HG03571 (cell line): ENCODE measurements around the gene XRCC5.
"Not testable (repeated sequence)": the region's sequence is repeated elsewhere in the genome, so short reads cannot be mapped to it uniquely, and the experiment has no call there.

Experiments used
- ATAC-seq: cut with Tn5 transposase; IDR thresholded peaks from one replicate; pipeline ENCODE4 v1.9.1; 2021; ENCODE audit not compliant: unreplicated experiment

The XRCC5 gene

DNA sequence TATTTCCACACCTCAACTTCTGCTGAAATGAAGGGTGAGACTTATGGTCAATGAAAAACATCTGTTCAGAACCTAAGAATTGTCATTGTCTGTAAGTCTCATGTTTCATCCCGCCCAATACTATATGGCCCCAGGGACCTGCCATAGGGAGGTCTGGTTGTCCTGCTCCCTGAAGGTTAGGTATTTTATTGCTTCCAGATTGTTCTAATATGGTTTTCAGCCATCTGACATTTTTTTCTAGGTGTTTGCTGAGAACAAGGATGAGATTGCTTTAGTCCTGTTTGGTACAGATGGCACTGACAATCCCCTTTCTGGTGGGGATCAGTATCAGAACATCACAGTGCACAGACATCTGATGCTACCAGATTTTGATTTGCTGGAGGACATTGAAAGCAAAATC, 7.3 kb downstream of the XRCC5 start:
- no peak for ATAC-seq

DNA sequence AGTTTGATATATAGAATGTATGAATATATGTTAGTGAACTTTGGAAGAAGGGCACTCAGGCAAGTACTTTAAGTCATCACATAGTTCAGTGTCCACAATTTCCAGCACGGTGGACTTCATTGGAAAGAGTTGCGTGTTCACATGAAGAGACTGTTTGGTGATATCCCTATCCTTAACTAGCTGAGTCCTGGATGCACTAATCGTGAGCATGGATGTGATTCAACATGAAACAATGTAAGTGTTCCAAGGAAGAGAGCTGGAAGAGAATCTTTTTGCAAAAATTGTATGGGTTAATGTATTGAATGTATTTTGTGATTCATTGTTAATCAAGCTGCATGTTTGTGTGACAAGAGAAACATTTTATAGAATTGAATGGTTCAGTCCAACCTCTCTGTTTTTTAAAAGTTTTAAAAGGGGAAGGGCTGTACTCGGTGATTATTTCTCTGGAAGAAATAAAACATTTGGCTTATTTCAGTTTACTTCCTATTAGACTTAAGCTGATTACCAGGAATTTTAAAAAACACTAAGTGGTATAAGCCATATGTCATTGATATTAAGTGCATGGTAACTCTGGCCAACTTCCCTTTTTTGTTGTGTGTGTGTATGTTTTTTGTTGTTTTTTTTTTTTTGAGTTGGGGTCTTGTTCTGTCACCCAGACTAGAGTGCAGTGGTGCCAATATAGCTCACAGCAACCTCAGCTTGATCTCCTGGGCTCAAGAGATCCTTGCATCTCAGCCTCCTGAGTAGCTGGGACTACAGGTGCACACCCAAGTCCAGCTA, 8.6 kb downstream of the XRCC5 start:
- ATAC-seq = no peak

DNA sequence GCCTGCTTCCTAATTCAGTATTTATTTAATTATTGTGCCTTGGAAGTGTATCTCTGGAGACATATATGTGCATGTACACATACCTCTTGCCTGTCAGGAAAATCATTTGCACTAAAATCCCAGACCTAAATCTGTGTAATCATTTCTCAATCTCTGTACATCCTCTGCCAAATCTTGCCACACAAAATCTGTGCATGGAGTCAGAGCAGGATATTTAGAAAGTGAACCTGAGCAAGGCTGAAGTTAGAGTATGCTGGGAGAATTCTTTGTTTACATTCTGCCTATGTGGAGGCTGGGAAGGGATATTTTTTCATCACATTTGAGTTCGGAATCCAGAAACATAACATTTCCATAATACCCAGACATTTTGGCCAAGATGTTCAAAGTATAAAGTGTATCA, 9.3 kb downstream of the XRCC5 start:
- ATAC-seq = no peak

DNA sequence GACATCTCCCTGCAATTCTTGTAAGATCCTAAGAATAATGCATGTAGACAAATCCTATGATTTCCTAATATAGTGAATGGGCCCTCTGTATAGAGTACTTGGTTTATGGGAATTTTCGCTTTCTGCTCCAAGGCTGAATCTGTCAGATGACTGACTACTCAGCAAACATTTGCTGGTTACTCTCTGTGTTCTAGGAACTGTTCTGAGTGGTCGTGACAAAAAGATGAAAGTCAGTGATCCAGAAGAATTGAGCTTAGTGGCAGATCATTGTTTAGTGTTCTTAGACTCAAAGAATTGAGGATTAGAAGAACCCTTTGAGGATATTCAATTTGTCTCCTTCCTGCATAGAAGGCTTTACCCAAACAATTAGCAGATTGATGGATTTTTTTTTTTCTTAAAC, 10.0 kb downstream of the XRCC5 start:
- ATAC-seq = no peak

DNA sequence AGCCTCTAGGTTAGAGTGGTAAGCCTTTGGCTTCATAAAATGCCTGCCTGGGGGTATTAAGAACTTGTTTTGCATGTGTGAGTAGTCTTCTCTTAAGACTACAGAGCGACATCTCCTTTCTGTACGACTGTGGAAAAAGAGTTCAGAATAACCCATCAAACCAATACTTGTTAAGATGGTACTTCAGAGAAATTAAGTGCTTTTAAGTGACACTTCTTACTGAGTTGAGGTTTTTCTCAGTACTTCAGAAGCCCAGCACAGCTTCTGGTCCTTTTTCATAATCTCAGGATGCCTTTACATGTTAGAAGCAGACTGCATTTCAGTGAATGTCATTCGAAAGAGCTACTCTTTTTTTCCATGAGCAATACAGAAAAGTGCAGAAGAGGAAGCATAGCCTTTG, 10.8 kb downstream of the XRCC5 start:
- ATAC-seq = no peak

DNA sequence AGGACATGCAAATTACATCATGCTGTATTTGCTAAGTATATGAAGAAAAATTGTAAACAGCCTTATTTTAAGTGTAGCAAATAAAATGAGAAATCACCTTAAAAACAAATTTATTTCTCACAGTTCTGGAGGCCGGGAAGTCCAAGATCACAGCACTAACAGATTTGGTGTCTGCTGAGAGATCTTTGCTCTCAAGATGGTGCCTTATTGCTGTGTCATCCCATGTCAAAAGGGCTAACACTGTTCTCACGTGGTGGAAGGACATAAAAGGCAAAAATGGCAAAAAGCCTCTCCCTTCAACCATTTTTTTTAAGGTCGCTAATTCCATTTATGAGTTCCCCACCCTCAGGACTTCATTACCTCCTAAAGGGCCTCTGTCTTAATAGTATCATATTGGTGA, 12.1 kb downstream of the XRCC5 start:
- ATAC-seq = no peak

DNA sequence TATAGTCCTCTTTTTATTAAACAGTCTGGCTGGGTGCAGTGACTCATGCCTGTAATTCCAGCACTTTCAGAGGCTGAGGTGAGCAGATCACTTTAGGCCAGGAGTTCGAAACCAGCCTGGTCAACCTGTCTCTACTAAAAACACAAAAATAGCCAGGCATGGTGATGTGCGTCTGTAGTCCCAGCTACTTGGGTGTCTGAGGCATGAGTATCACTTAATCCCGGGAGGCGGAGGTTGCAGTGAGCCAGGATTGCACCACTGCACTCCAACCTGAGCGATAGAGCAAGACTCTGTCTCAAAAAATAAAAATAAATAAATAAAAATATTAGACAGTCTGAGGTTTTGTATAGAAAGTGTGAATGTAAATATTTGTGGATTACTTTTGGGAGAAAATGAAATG, 17.8 kb downstream of the XRCC5 start:
- ATAC-seq = no peak

DNA sequence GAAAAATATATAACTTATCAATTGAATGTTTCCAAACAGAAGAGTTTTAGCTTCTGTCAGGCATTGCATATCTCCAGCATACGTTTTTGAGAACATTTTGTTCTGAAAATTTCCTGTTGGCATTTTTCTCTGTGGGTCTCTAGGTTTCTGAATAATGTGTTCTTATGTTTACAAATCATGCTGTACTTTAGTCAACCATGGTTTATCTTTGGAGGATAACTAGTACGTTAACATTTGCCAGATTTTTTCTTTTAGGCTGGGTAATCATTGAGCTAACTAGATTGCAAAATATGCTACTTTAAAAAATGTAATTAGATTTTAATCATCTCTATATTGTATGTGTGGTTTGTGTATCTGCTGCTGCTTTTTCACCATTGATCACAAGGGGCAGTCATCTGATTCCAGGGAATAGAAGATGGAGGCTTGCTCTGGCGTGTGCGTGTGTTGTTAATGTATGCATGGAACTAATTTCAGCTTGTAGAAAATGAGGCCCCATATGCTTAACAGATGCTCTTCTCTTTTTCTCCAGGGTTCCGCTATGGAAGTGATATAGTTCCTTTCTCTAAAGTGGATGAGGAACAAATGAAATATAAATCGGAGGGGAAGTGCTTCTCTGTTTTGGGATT, 21.3 kb downstream of the XRCC5 start:
- ATAC-seq = no peak

DNA sequence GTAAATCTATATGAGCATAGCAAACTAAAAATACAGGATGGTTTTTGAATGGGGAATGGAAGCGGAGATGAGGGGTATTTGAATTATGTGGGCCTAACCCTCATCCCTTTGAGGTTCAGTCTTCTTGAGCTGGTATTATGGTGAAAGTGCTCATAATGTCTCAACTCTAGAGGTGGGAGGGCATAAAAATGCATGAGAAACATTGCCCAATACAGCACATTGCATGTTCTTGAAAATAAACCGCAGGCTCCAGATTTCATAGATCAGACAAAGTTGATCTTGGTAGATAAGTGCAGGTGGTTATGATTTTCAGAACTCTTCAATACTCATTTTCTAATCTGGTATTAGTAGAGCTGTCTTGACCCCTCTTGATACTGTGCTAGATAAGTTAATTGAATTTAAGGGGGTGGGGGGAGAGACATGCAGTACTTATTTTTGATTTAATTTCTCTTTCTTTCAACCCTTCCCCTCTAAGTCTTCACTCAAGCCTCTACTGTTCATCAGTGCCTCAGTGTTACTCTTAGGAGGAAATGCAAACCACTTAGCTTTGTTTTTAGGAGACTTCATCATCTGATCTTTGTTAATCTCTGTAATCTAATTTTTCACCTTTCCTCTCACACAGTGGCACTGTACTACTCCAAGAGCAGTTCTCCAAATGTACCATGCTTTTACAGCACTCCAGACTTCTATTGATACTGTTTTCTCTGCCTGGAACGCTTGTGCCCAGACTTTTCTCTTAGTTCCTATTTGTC, 22.2 kb downstream of the XRCC5 start:
- no peak for ATAC-seq

DNA sequence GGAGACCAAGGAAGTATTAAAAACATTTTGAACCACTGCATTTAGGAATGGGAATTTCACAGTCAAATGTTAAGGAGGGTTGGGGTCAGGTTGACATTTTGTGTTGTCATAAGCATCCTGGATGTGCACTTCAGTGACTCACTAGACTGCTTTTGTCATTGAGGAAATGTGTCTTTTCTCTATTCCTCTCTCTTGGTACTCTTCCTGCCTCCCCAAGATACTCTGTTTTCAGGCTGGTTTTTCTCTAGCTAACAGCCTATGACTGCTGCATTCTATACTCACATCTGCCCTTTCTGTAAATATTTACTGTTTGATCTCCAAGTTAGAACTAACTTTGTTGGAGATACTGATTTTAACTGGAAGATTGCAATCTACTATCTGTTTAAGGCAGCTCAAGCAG, 23.4 kb downstream of the XRCC5 start:
- ATAC-seq = no peak

DNA sequence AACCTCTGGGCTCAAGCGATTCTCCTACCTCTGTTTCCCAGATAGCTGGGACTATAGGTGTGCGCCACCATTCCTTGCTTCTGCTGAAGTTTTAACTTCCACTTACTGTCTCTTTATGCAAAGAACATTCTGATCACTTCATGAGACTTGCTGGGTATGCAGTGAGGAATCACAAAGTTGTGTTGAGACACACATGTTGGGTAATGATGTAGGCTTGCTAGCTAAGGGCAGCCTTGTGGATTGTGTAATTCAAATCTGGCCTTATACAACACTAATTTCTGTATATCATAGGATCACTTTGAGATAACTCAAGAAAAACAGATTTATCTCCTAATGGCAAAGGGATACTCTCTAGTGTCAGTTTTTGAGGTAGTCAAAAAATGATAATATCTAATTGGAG, 24.2 kb downstream of the XRCC5 start:
- no peak for ATAC-seq

DNA sequence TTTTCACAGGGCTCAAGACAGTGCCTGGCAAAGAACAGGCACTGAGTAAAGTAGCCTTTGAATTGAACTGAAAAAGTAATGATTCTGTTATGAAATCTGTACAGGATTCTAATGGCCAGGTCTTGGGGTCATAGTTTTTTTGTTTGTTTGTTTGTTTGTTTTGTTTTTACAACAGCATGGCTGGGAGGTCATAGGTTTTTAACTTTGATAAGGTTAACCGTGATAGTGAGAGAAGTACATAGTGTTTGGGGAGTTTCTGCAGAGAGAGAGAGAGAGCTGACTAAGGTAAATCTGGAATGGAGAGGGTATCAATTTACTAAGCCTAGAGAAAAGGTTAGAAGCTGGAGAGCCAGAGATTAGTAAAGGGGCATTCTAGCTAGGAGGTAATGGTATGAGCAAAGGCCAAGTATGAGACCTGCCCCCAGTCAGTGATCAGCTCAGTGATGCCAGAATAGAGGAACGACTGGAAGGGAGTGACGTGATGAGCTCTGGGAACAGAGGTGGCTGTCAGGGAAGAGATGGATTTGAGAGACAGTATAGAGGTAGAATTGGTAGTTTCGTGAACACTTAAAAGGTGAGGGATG, 25.9 kb downstream of the XRCC5 start:
- ATAC-seq = no peak

DNA sequence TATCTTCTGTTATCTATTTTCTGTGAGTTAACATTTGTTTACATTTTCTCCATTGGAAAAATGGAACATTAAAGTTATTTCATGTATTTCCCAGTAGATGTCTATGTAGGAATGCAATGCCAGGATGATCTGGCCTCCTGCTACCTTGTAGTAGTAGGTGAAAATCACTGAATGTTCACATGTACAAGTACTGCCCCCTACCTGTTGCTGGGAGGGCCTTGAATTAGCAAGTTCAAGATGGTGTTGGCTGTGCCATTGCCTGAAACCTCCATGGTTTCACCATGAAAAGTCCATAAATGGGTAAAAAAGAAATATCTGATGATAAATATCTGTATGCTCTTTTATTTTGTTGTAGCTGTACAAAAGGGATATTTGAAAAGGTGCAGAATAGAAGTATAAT, 30.7 kb downstream of the XRCC5 start:
- no peak for ATAC-seq

DNA sequence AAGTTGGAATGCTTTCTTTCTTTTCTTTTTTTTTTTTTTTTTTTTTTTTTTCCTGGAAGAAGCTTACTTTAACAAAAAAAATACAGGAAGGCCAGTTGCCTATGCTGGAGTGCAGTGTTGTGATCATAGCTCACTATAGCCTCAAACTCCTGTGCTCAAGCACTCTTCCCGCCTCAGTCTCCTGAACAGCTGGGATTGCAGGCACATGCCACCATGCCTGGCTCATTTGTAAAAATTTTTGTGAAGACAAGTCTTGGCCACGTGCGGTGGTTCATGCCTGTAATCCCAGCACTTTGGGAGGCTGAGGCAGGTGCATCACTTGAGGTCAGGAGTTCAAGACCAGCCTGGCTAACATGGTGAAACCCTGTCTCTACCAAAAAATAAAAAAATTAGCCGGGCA, 32.4 kb downstream of the XRCC5 start:
- ATAC-seq = not testable (repeated sequence)

DNA sequence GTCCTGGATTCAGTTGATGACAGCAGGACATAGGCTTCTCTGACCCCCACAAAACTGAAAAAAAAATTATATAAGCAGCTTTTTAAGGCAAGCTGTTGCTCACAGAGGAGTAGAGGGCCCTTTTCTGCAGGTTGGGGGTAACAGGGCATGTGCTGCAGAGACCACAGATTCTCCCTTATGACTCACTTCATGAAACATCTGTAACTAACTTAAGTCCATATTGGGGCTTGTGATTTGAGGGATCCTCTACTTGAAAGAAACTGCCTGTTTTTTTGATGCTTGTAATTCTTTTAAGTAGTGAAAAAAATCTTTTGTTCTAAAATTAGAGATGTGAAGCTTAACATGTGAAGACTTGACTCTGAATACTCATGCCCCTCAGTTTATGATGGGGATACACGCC, 33.4 kb downstream of the XRCC5 start:
- ATAC-seq = peak; percentile 97

DNA sequence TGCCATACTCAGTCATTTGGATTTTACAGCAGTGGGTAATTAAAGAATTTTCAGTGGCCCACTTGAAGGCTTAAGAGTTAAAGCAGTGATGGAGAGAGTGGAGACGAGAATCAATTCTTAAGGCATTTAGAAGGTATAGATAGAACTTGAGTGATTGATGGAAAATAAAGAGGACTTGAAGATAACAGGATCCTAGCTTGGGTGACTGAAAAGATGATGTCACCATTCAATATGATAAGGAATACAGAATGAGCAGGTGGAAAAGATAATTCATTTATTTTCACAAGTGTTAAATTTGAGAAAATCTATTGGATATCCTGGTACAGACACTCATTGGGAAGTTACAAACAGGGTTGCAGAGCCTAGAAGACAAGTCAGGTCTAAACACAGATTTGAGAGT, 35.2 kb downstream of the XRCC5 start:
- ATAC-seq = no peak

DNA sequence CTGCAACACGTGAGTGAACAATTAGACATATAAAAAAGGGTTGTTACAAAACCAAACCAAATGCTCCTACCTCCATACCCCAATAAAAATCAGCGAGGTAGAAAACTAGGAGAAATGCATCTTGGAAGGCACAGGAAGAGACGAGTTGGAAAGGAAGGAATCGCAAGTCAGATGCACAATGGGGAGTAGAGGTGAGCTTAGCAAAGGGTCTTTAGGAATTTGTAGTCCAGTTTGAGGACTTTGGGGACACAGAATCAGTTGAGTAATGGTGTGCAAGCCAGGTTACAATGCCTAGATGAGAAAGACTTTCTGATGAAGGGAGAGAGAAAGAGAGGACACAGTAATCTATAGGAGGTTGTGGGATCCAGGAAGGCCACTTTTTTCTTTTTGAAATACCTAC, 35.7 kb downstream of the XRCC5 start:
- no peak for ATAC-seq

DNA sequence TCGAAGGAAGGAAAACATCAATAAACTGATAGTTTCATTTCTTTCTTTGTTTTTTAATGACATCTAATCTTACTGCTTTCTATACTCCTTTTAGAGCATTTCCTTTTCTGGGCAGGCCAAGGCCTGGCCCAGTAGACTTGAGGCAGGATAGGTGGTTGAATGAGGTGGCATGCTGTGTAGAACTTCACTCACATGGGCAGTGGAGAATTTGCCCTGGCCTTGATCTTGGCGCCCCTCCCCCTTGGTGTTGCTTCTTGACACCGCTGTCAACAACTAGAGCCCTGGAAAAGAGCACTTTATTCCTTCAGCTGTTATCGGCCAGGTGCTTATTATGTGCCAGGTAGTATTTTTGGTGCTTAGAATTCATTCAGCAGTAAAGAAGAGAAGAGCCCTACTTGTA, 37.4 kb downstream of the XRCC5 start:
- no peak for ATAC-seq

DNA sequence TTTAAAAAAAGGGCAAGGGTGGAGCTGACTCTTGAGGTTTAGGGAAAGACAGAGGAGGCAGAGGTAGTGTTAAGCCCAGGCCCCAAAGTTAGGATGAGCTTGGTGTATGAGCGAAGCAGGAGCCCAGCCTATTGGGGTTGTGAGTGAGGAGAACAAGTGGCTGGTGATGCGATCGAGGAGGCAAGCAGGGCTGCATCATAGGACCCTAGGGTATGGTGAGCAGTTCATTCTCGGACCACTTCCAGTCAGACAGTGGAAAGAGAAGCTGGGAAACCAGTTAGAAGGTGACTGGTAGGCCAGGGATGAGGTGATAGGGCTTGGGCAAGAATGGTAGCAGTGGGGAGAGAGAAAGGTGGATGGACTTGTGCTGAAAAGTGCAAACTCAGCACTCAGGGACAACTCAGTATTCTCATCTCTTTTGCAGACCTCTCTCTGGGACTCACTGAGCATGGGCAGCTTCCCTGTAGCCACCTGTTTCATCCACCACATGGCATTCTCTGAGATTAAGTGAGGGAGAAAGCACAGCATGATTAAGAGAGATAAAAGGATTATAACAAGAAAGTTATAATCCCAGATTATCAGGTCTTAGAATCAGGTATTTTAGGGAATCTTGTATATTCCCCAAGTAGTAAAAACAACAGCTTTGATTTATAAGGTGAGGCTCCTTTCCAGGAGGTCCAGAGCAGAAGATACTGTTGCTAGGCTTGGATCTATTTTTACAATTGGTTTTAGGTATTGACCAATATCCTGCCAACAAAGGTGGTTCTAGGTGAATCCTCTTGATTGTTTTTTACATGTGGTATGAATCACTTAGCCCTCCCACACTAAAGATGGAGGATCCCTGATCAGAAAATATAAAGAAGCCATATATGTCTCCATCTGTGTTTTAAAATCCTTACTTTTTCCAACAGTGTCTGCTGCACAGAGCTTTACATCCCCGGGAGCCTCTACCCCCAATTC, 38.3 kb downstream of the XRCC5 start:
- no peak for ATAC-seq

DNA sequence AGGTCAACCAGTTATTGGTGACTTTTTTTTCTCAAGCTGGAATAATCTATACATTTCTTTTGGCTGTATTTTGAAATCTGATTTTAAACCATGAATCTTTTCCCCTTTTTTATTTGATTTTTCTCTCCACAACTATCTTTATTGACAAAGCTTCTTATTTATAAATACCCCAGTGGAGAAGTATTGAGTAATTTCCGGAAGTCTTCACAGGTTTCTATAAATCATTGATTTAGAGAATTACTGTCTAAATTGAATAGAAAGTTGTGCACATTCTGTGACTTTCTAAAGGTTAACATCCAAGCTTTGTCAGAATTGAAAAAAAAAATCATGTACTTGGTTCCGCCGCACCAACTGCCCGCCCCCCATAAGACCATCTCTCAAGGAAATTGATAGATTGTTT, 39.8 kb downstream of the XRCC5 start:
- no peak for ATAC-seq

DNA sequence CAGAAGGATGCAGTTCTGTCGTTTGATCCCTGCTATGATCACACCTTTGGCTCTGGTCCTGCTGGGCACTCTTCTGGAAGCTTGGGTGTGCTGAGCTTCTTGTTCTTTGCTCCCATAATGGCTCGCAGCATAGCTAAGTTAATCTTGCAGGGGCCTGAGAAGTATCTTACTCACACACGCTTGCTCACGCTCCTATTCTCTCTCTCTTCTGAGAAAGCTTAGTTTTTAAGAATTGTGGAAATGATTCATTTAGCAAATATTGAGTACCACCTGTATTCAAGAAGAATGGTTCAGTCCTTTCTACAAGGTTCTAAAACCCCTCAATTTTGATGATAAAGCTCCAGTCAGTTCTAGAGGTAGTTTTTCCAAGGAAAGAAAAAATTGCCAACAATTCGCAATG, 40.6 kb downstream of the XRCC5 start:
- ATAC-seq = no peak
